Gastroesophageal sphincter (tissue), 3 donors: ENCODE results near the gene DECR2.

ENCODE experiments used
- CTCF ChIP-seq, 4 experiments: fragments of 200-600 bp in 2 of 4; fragments of 450-650 bp in 2 of 4; sonication (generic) in 1 of 4; IDR thresholded peaks; one replicate each; pipeline ENCODE4 v1.5.1; 2017 to 2019; ENCODE audit warnings: antibody characterized with exemption in 4 of 4, mild to moderate bottlenecking in 2 of 4, moderate library complexity in 2 of 4
- EP300 ChIP-seq: sonication (generic); formaldehyde crosslinking; IDR thresholded peaks from one replicate; pipeline ENCODE4 v1.6.1; 2017; ENCODE audit warnings: antibody characterized with exemption, mild to moderate bottlenecking
- POLR2A ChIP-seq, 2 donors: fragments of 450-650 bp; IDR thresholded peaks; one replicate each; pipeline ENCODE4 v1.6.1; 2017; ENCODE audit warnings: antibody characterized with exemption in 2 of 2, mild to moderate bottlenecking in 2 of 2, moderate library complexity in 1 of 2
- POLR2AphosphoS5 ChIP-seq: sonication (generic); formaldehyde crosslinking; IDR thresholded peaks from one replicate; pipeline ENCODE4 v1.6.1; 2017; ENCODE audit warnings: antibody characterized with exemption

GRCh38 chr16:375212-375611 lies 26.5 kb upstream of the DECR2 start:
- TF ChIP-seq CTCF (IDR thresholded peaks at IDR 0.05) (no peak), POLR2A (IDR thresholded peaks at IDR 0.05) (no peak), EP300 (no peak), POLR2AphosphoS5 (no peak)
